GM18861 (cell line): ENCODE measurements around the gene CXCL3.
"Not testable (repeated sequence)": the region's sequence is repeated elsewhere in the genome, so short reads cannot be mapped to it uniquely, and the experiment has no call there.

ENCODE experiments used
- ATAC-seq: cut with Tn5 transposase; IDR thresholded peaks from one replicate; pipeline ENCODE4 v1.9.1; 2021; ENCODE audit not compliant: unreplicated experiment

Gene CXCL3

DNA sequence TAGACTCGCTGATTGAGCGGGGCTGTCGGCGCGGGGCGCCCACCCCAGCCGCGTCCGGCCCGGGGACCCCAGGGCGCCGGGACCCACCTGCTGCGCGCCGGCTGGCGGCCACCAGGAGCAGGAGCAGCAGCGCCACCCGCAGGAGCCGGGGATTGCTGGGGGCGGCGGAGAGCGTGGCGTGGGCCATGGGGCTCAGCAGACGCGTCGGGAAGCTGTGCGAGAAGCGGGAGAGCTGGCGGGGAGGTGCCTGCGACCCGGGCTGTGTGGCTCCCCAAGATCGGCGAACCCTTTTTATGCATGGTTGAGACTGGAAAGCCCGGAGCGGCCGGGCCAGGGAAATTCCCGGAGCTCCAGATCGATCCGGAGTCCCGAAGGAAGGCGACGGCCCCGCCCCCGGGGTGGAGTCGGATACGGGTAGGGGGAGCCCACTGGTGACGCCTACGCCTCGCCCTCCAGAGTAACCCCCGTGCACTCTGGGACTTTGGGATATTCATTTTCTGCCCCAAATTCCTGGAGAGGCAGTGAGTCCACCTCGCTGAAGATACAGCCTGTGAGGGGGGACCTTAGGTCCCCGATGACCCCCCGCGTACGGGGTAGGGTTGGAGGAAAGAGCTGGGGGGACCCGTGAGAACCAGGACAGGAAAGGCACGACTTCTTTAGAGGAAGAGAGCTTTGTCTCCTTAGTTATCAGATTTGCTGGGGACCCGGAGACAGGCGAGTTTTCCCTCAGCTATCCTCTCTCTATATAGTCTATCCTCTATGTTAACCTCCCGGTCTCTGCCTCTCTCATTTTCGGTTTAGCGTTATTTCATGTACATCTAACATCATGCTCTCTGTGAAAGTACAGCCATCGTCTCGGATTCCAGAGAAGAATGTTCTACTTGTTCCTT is at the start of gene CXCL3:
CXCL3 (minus strand) TSS at position 265 of the 890 bp plus-strand sequence; CDS start at position 187, 78 bp downstream.
- ATAC-seq, result no peak

DNA sequence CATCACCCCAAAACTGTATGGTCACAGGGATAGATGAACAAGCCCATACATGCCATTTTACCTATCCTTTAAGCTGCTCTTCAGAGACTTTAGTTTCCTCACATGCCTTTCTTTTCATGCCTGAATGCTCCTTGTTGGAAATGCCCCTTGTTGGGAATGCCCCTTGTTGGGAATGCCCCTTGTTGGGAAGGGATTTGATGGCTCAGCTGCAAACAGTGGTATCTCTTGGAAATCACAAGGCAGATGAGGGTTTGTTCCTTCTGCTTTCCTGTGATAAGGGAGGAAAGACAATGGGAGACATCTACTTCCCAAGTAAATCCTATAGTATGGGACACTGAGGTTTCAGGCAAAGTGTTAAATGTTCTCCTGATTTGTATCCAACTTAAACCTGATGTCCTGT is 49.0 kb upstream of the CXCL3 start:
- no peak for ATAC-seq

DNA sequence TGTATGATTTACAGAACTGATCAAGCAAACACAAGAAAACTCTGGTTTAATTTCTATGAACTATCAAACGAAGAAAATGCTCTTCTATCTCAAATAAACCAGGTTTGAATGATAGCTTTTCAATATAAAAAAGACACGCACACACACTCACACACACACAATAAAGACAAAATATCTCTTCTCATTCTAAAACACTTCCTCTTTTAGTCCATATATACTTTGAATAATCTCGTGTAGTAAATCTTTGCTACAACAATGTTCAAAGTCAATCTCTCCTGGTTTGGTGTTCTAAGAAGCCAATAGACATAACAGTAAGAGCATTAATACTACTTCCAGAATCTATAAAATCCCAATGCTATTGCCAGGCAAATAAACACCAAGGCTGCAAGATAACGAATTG is 47.2 kb upstream of the CXCL3 start:
- no peak for ATAC-seq

GRCh38 chr4:74084984-74085383 is 46.5 kb upstream of the CXCL3 start:
- ATAC-seq, result no peak

DNA sequence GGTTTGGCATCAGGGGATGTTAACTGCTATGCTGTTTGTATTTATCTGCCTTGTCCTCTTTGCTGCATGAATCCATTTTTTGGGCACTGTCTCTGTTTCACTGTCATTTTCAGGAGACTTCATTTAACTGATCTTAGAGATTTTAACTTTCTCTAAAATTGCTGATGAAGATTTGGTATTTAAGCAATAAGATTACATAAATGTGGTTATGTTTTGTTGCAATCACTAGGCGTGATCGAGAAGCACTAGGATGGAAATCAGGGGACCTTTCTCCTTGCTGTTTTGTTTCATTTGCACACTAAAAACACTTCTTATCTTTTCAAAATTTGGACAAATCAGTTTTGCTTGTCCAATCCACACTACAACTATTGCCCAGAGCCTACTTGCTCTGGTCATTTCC is 45.1 kb upstream of the CXCL3 start:
- ATAC-seq, result no peak

DNA sequence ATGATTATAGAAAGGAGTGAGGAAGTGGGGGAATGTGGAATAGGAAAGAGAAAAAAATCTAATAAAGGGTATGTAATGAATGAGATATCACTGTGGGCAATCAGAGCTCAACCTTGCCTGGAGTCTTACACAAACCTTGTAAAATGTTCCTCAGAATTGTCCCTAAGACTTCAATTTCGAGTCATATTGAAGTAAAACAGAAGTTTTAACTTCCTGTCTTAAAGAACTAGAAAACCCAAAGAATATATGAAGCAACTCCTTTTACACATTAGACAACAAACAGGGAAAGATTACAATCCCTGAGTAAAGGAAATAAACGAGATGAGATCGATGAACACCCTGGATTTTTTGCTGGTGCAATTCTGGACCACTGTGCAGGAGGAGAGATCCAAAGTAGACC is 42.5 kb upstream of the CXCL3 start:
- no peak for ATAC-seq

DNA sequence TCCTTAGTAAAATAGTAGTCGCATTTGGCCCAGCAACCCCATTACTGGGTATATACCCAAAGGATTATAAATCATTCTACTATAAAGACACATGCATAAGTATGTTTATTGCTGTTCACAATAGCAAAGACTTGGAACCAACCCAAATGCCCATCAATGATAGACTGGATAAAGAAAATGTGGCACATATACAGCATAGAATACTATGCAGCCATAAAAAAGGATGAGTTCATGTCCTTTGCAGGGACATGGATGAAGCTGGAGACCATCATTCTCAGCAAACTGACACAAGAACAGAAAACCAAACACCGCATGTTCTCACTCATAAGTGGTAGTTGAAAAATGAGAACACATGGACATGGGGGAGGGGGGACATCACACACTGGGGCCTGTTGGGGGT is 41.9 kb upstream of the CXCL3 start:
- not testable (repeated sequence) for ATAC-seq

GRCh38 chr4:74079024-74079423 is 40.5 kb upstream of the CXCL3 start:
- ATAC-seq, result not testable (repeated sequence)

DNA sequence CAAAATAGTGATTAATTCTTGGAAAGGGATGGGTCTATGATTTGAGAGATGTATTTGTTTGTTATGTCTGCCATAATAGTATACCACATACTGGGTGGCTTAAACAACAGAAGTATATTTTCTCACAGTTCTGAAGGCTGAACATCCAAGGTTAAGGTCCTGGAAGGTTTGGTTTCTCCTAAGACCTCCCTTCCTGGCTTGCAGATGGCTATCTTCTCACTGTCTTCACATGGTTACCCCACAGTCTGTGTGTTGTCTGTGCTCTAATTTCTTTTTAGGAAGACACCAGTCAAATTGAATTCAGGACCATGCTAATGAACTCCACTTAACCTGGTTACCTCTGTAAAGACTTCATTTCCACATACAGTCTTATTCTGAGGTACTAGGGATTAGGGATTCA is 34.9 kb upstream of the CXCL3 start:
- ATAC-seq, result no peak

- ATAC-seq, result no peak
These were observed 34.2 kb upstream of the CXCL3 start for GRCh38 chr4:74072739-74073138.

- ATAC-seq, result no peak
These were observed 29.1 kb upstream of the CXCL3 start for GRCh38 chr4:74067586-74067985.

DNA sequence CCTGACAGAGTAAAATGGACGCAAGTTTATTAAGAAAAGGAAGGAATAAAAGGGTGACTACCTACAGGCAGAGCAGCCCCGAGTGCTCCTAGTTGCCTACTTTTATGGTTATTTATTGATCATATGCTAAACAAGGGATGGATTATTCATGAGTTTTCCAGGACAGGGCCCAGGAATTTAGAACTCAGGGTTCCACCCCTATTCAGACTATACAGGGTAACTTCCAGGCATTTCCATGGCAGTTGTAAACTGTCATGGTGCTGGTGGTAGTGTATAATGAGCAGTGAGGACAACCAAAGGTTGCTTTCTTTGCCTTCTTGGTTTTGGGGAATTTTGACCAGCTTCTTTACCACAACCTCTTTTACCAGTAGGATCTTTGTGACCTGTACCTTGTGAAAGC is 27.7 kb upstream of the CXCL3 start:
- no peak for ATAC-seq

DNA sequence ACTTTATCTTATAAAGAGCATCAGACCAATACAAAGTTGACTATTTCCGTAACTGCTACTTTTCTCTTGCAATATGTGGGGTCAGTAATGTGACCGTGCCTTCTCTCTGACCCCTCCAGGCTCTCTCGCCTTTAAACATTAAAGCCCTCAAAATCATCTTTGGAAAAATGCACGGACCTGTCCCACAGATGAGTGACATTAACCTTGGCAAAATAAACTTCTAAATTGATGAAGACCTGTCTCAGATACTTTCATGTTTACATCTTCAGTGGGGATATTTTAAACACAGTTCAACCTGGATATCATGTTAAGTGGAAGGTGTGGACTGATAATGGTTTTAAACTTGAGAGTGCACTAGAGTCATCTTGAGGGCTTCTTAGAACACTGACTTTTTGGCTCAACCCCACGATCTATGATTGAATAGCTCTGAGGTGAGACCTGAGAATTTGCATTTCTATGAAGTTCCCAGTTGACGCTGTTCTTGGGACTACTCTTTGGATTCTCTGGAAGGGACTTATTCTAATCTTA is 26.7 kb upstream of the CXCL3 start:
- ATAC-seq, result no peak

DNA sequence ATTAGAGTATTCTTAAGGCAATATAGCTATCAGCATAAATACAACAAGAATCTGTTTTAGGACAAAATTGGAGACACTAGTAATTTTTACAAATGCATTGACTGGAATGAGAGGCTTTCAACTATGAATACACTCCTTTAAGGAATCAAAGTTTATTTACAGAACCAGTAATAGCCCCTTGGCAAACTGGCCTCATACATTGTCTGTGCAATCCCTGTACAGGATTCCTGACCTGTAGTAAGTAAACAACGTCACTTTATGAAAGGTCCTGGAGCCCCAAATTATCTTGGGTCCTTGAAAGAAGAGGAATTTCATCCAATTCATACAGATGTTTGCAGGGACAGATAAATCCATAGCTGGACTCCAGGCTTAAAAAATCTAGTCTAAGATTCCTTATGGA is 25.4 kb upstream of the CXCL3 start:
- ATAC-seq, result no peak

- no peak for ATAC-seq
These were observed 24.5 kb upstream of the CXCL3 start for GRCh38 chr4:74062953-74063352.

- ATAC-seq, result no peak
These were observed 22.9 kb upstream of the CXCL3 start for GRCh38 chr4:74061430-74061829.

- ATAC-seq, result no peak
These were observed 20.8 kb upstream of the CXCL3 start for GRCh38 chr4:74059161-74059829.

GRCh38 chr4:74058048-74058651 is 19.7 kb upstream of the CXCL3 start:
- ATAC-seq, result no peak

DNA sequence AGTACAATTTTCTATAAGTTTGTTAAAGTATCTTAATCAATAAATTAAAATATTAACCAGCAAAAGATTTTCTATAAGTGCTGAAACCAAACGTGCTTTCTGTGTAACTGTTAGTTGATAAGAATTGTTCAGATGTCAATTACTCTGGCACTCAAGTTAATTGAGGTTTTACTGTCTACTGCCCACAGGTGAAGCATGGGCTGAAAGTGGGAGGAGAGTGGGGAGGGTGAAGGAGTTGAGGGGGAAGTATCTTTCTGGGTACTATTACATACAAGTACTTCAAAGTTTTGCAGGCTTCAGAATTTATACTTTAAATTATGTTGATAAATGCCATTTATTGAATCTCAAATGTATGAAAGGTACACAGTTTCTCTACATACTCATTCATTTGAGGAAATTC is 19.1 kb upstream of the CXCL3 start:
- no peak for ATAC-seq

DNA sequence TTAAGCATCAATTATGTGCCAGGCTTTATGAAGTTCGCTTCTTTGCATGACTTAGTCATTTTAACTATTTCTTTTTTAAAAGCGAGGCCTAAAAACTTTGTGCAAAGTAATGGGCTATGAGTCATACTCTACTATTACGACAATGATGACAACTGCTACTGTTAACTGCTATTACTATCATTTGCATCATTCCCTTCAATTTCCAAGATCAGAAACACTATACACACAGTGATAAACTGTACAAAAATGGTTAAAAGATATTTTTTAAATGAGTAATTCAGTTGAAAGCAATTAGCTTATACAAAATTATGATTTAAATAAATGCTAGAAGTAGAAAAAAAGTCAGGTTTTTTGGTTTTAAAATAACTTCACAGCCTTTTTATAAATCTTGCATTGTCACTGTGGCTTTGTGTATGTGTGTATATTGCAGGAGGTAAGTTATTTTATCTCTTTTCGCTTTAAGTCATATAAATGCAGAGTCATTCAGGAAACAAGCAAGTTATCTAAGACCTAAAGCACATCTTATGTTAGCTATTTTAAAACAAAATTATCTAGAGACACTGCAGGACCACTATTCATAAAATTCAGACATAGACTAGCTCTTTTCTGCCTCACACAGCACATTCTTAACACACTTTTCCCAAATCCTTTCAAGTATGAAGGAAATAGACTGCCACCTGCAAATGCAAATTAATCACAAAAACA is 18.5 kb upstream of the CXCL3 start:
- no peak for ATAC-seq
